ENCODE measurements around the gene RIN3. TPM values are rescaled to one million over a fixed set of nuclear protein-coding genes. Genes with fewer than 3 reads are reported as not detected.

RIN3 gene
- total and polyA plus RNA-seq, 10 of the 15 experiments (the other 5 are each of a cell fraction or from before 2014, with no cell fraction given), result 0.91 to 23.3 (median 6.3) TPM

GRCh38 chr14:92710001-92710341, 196.4 kb downstream of the RIN3 start:
- H3K79me2 ChIP-seq (ENCODE audit: control insufficient read depth, insufficient read depth, low read length), result no peaks in the 10 kb centered on the region
- peaks cover 3% of the 10 kb centered on the region for H3K4me1 ChIP-seq (ENCODE audit: control insufficient read depth, insufficient read depth, low read length)
- no TSS peak for BruUV-seq (replicated peaks)
- RAD21 ChIA-PET (ENCODE audit: unreplicated experiment), result interaction anchor here (2.6 kb wide), 1 partner anchor 11 kb away, joined by 8 read pairs; no protein-coding TSS in a partner anchor
- peaks cover 1 to 6% of the 10 kb centered on the region in 2 experiments; a peak in 3 of 4 replicates for H3K36me3 ChIP-seq (ENCODE audit: control insufficient read depth in 2 of 2, insufficient read depth in 2 of 2, low read length in 1 of 2)
- no peak overlapping the region for H2AFZ ChIP-seq (ENCODE audit: control insufficient read depth, low read depth, low read length)
- H3K9ac ChIP-seq (ENCODE audit: control insufficient read depth, insufficient read depth, low read length), result no peak overlapping the region
- no peak overlapping the region for H3K4me2 ChIP-seq (ENCODE audit: control insufficient read depth, insufficient read depth)
- intact Hi-C loops (cut with micrococcal nuclease; ENCODE audit: unreplicated experiment) (loop anchor here (10.0 kb wide), 1 partner anchor 455 kb away; no protein-coding TSS in a partner anchor), in situ Hi-C loops (cut with MboI) (loop anchor here (5.0 kb wide), 1 partner anchor 72 kb away; no protein-coding TSS in a partner anchor)
- no peak overlapping the region for H3K27ac ChIP-seq (ENCODE audit: control insufficient read depth, insufficient read depth)
- no peaks in the 10 kb centered on the region; the same call in 1 of the 2 replicates for H4K20me1 ChIP-seq (ENCODE audit: control insufficient read depth, insufficient read depth)
- FAIRE-seq, result no peak
- CTCF ChIA-PET, result interaction anchor here (0.7 to 6.4 kb wide), 3 partner anchors 19 to 248 kb away, joined by 3 to 122 read pairs (median 4); no protein-coding TSS in a partner anchor
- no peak for ATAC-seq
- 100% methylated on average over 5 of the region's 5 CpGs for WGBS (ENCODE audit: insufficient coverage, insufficient replicate concordance, low lambda C conversion rate, missing lambda C conversion rate)
- H3K4me3 ChIP-seq, result no peak overlapping the region
- POLR2A ChIA-PET, result no interaction called here
- SMC1A ChIA-PET (ENCODE audit: uncharacterized antibody, unreplicated experiment), result interaction anchor here (11.0 kb wide), 1 partner anchor 75 kb away, joined by 151 read pairs; no protein-coding TSS in a partner anchor
- no peaks in the 10 kb centered on the region for H3K27me3 ChIP-seq (replicated peaks in 1 of 2; ENCODE audit: control insufficient read depth in 2 of 2, insufficient read depth in 2 of 2, low read length in 1 of 2)
- H3K9me3 ChIP-seq (replicated peaks; ENCODE audit: control insufficient read depth, insufficient read depth, low read length), result no peaks in the 10 kb centered on the region
- DNase-seq (ENCODE audit: low read depth, low spot score), result no peak
- no peak for TF ChIP-seq MXI1 (IDR thresholded peaks at IDR 0.05; ENCODE audit: low read depth, low read length)
- no peak for TF ChIP-seq STAT1 (conservative IDR thresholded peaks at IDR 0.05)
- no peak for TF ChIP-seq CEBPZ (IDR thresholded peaks at IDR 0.05; ENCODE audit: low read depth, low read length)
- no peak for TF ChIP-seq MAX (IDR thresholded peaks at IDR 0.05; ENCODE audit: low read depth, low read length)
- no peak for TF ChIP-seq LARP7 (IDR thresholded peaks at IDR 0.05)
- no peak for TF ChIP-seq PKNOX1 (IDR thresholded peaks at IDR 0.05)
- no peak for TF ChIP-seq ATF2 (IDR thresholded peaks at IDR 0.05; ENCODE audit: low read length)
- TF ChIP-seq RFX5 (IDR thresholded peaks at IDR 0.05; ENCODE audit: low read depth, low read length), result no peak
- TF ChIP-seq YY1 (IDR thresholded peaks at IDR 0.05; ENCODE audit: low read depth, low read length), result no peak
- no peak for TF ChIP-seq TCF12 (IDR thresholded peaks at IDR 0.05; ENCODE audit: low read depth, low read length)
- no peak for TF ChIP-seq ZNF217 (IDR thresholded peaks at IDR 0.05)
- TF ChIP-seq ZNF592 (IDR thresholded peaks at IDR 0.05), result no peak
